AG10803 (cell line): ENCODE data around the gene COPZ2.
A peak's percentile ranks its signal among the peaks of the same experiment; 100 is the strongest.
"Not testable (repeated sequence)": the region's sequence is repeated elsewhere in the genome, so short reads cannot be mapped to it uniquely, and the experiment has no call there.

Source experiments
- DNase-seq: peaks from one replicate; pipeline ENCODE4 v3.0.0; 2010; ENCODE audit warnings: low read depth
- H3K4me3 ChIP-seq: 2 replicates; pipeline ENCODE4 v1.5.1; 2011; ENCODE audit warnings: mild to moderate bottlenecking, low read length, control low read depth
- TF ChIP-seq, protein P1 (sequence below): conservative IDR thresholded peaks from 2 replicates; pipeline ENCODE4 v1.5.1; 2011; ENCODE audit warnings: mild to moderate bottlenecking, low read length, control low read depth, inconsistent platforms

Gene COPZ2

GRCh38 chr17:48003417-48004151 lies 34.0 kb downstream of the COPZ2 start:
- no peak for DNase-seq
- TF ChIP-seq, protein P1, sequence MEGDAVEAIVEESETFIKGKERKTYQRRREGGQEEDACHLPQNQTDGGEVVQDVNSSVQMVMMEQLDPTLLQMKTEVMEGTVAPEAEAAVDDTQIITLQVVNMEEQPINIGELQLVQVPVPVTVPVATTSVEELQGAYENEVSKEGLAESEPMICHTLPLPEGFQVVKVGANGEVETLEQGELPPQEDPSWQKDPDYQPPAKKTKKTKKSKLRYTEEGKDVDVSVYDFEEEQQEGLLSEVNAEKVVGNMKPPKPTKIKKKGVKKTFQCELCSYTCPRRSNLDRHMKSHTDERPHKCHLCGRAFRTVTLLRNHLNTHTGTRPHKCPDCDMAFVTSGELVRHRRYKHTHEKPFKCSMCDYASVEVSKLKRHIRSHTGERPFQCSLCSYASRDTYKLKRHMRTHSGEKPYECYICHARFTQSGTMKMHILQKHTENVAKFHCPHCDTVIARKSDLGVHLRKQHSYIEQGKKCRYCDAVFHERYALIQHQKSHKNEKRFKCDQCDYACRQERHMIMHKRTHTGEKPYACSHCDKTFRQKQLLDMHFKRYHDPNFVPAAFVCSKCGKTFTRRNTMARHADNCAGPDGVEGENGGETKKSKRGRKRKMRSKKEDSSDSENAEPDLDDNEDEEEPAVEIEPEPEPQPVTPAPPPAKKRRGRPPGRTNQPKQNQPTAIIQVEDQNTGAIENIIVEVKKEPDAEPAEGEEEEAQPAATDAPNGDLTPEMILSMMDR = no peak
- H3K4me3 ChIP-seq = no peak overlapping the region

GRCh38 chr17:48002916-48003416 lies 34.6 kb downstream of the COPZ2 start:
- no peak for DNase-seq
- no peak overlapping the region for H3K4me3 ChIP-seq
- TF ChIP-seq, protein P1 = no peak

DNA sequence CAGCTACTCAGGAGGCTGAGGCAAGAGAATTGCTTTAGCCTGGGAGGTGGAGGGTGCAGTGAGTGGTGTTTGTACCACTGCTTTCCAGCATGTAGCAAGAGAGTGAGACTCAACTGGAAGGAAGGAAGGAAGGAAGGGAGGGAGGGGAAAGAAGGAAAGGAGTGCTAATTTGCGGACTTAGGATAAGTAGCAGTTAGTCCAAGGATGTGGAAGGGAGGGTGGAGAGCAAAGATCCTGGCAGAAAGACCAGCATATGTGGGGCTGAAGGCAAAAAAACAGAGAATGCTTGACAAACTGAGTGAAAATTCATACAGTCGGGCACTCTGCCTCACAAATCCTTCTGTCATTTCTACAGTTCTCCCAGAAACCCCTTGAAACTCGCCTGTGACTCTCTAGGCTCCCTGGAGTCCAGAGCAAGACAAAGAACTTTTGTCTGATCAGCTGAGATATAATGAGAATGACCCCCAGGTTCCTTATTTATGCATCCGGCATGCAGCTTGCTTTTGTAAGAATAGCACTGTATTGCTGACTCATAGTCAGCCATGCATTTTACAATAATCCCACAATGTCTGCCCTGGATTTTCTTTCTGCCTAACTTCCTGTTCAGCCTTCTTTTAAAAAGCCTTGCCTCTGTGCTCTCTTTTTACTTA lies 35.2 kb downstream of the COPZ2 start:
- H3K4me3 ChIP-seq = no peak overlapping the region
- peak; percentile 77 for DNase-seq
- TF ChIP-seq, protein P1 = no peak

DNA sequence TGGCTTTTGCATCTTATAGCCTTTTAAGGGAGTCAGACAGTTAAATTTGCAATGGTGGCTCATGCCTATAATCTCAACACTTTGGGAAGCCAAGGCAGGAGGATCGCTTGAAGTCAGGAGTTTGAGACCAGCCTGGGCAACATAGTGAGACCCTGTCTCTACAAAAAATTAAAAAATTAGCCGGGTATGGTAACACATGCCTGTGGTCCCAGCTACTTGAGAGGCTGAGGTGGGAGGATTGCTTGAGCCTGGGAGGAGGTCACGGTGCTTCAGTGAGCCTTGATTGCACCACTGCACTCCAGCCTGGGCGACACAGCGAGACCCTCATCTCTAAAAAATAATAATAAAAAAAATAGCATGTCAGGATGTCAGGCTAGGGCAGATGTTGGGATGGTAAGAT lies 35.9 kb downstream of the COPZ2 start:
- not testable (repeated sequence) for H3K4me3 ChIP-seq, DNase-seq

DNA sequence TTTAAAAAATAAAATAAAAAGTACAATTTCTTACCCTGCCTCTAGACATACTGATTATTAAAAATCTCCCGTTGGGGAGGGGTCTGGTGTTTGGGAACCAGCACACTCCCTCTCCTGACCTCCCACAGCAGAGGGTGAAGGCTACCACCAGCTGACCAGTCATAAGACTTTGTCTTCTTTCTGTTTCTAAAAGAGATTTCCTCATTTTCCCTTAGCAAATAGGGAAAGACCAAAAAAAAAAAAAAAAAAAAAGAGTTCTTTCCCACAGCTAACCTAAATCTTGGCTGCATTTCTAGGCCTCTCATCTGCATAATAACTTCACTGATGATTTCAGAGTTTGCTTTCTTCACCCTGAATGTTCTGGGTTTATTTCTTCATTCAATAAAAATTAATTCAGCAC lies 36.4 kb downstream of the COPZ2 start:
- H3K4me3 ChIP-seq = no peak overlapping the region
- peak; percentile 34 for DNase-seq
- TF ChIP-seq, protein P1 = no peak

DNA sequence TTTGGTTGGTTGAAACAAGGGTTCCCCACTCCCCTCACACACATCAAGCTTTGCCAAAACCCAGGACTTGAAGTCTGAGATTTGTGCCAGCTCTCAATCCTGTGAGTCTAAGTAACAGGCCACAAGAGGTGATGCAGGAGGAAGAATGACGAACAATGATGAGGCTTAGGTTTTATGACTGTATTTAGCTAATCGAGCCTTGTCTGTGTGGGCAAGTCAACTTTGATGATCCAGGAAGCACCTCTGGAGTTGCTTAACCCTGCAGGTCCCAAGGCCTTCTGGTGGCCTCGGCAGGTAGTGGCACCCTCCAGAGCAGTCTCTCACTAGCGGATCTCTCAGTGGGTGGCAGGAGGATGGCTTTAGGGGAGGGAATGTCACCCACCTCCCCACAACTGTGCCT lies 38.0 kb downstream of the COPZ2 start:
- DNase-seq = peak; percentile 42
- TF ChIP-seq, protein P1 = no peak
- H3K4me3 ChIP-seq = no peak overlapping the region

DNA sequence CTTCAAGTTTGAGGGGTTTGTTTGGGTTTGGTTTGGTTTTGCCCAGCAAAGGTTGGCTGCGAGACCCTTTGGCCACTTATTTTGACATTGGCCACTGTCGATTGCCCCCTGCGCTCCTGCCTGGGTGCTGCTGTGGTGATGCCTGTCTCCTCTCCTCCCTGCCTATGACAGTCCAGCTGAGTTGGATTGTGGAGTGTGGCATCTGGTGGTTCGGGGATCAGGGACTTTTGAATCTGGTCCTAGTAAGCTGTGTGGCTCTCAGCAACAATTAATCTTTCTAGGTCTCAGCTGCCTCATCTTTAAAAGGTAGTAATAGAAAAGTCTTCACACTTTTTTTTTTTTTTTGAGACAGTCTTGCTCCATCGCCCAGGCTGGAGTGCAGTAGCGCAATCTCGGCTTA lies 39.6 kb downstream of the COPZ2 start:
- TF ChIP-seq, protein P1 = no peak
- DNase-seq = no peak
- H3K4me3 ChIP-seq = no peak overlapping the region
